Activated CD8-positive, alpha-beta memory T cell treated with anti-CD3 and anti-CD28 coated beads, Interleukin-2, amount 50 U/mL, for 4 hours (primary cell): Measurements from ENCODE around the gene PDCD7.

Experiments used
- DNase-seq: peaks from one replicate; pipeline ENCODE4 v3.0.0-alpha.2; 2020

The PDCD7 gene

DNA sequence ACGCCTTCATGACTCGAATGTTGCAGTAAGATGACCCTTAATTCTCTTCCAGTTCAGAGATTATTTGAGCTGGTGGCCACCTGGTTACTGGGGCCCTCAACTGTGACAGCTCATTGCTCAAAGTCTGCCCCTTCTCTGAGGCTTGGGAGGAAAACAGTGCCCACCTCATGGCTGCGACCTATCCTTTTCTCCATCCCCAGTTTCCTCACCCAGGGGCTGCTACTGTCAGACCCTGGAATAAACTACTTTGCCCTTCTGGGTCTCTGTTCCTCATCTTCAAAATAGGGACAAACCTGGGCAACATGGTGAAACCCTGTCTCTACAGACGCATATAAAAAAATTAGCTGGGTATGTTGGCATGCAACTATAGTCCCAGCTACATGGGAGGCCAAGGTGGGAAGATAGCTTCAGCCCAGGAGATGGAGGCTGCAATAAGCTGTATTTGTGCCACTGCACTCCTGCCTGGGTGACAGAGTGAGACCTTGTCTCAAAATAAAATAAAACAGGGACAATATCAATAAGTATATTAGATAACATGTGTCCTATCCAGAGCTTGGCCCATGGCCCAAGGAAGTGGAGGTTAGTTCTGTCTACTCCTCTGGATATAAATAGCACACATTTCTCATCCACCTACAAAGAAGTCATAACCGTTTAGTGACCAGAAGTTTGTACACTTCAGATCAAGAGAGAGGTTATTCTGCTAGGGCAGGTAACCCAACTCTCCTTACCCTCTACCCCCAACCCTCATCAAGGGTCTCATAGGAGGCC lies 63.6 kb downstream of the PDCD7 start:
- DNase-seq, result no peak

DNA sequence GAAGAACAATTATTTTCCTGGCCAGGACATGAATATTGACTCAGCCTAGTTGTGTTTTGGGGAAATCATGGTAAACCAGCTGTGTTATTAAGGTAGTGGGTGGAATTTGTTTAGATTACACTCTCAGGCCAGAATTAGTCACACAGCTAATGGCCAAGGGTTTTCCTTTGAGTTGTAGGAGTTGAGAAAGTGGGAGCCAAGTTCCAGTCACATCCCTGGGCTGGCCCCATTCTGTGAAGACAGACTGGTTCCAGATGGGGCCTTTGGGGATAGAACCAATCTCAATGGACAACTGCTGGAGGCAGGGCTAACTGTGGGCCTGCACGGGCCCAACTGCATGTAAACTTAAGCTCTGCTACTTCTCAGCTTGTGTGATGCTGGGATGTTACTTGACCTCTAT lies 64.4 kb downstream of the PDCD7 start:
- no peak for DNase-seq

DNA sequence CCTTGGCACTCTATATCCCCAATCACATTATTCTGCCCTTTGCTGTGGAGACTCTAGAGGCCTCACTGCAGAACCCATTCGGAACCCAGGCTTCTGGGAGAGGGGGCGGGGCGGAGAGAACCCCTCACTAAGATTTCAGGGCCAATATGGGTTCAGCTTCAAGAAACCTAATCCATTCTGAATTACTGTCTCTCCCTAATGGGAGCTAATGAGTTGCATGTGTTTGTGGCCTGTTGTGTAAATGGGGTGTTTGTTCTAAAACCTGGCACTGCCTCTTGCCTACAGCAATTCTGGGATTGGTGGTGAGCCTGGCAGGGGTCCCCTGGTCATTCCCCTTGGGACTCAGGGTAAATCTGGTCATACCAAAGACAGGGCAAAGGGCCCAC lies 65.2 kb downstream of the PDCD7 start:
- no peak for DNase-seq

DNA sequence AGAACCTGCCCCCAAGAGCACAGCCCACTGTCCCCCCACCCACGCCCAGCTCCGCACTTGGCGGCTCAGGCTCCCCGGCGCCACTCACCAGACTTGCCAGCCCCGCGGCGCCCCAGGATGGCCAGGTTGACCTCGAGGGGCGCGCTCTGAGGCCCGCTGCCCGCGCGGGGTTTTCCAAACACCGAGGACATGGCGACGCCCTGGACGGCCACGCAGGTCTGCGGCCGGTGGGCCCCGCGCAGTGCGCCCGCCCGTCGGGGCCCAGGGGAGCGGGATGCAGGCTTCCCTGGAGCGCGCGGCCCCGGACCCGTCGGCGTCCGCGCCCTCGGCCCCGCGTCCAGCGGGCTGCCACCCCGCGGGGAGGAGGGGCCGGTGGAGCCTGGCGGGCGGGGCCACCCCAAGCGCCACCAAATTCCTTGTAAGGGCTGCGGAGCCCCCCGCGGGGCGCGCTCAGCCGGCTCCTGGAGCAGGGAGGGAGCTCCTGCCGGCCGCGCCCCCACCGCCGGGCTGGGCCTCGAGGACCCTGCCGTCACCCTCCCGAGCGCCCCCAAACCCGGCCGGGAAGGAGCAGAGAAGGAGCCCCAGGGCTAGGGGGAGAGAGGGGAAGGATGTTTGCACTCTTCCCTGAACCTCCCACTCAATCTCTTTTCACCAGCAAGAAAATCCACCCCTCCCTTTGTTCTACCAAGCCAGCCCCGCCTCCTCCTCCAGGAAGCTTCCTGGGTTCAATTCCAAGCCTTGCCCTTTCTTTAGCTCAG lies 65.8 kb downstream of the PDCD7 start, which contains the start of gene RASL12:
RASL12 (minus strand) TSS at position 347 of the 758 bp plus-strand sequence; CDS start at position 191, 156 bp downstream.
- DNase-seq, result no peak
